GM23248 (cell line): ENCODE data around the gene LYVE1.

Experiments
- EZH2 ChIP-seq: fragments of 200-600 bp; sonication (generic); IDR thresholded peaks from 2 replicates; pipeline ENCODE4 v1.6.1; 2018; ENCODE audit warnings: antibody characterized with exemption, mild to moderate bottlenecking; ENCODE audit not compliant: insufficient read depth, poor library complexity, severe bottlenecking
- EZH2phosphoT487 ChIP-seq: fragments of 200-600 bp; sonication (generic); IDR thresholded peaks from 2 replicates; pipeline ENCODE4 v1.6.1; 2018; ENCODE audit warnings: antibody characterized with exemption, moderate library complexity, mild to moderate bottlenecking, low read depth; ENCODE audit not compliant: insufficient read depth

DNA sequence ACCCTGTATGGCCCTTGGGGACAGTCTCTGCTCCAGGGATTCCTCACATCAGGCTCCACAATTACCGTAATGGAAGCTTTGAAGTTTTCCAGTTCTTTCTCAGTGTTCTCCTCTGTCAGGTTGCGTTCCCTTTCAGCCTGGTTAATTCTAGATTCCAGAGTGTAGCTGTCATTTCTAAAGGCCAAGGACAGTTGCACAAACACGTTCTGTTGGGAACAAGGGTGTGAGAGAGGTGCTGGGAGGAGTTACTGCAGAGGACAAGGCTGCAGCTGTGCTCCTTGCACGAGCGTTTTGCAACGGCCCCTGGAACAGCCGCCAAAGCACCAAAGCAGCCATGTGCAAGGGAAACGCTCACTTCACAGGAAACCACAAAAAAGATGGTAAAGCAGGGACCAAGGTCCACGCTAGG, 35.9 kb upstream of the LYVE1 start:
- TF ChIP-seq EZH2 (no peak), EZH2phosphoT487 (no peak)
